Measurements from ENCODE around the gene CYP2D6.
"Not testable (repeated sequence)": the region's sequence is repeated elsewhere in the genome, so short reads cannot be mapped to it uniquely, and the experiment has no call there.

CYP2D6 gene

GRCh38 chr22:42127606-42128005, 3.0 kb downstream of the CYP2D6 start:
- H3K4me3 ChIP-seq (ENCODE audit: control insufficient read depth, low read depth, low read length), result no peak overlapping the region
- no peak for DNase-seq (ENCODE audit: low read depth)
- no peak for TF ChIP-seq CTCF (IDR thresholded peaks at IDR 0.05; ENCODE audit: control insufficient read depth, insufficient read depth, low read depth, low read length, missing control alignments)

- H3K4me3 ChIP-seq (ENCODE audit: control insufficient read depth, low read depth, low read length); DNase-seq (ENCODE audit: low read depth): not testable (repeated sequence)
Observed at GRCh38 chr22:42123529-42123928, 7.1 kb downstream of the CYP2D6 start.

GRCh38 chr22:42120231-42121021, 10.2 kb downstream of the CYP2D6 start:
- H3K4me3 ChIP-seq (ENCODE audit: control insufficient read depth, low read depth, low read length); DNase-seq (ENCODE audit: low read depth): not testable (repeated sequence)

- TF ChIP-seq CTCF (IDR thresholded peaks at IDR 0.05; ENCODE audit: control insufficient read depth, insufficient read depth, low read depth, low read length, missing control alignments), result no peak
- DNase-seq (ENCODE audit: low read depth), result no peak
- no peak overlapping the region for H3K4me3 ChIP-seq (ENCODE audit: control insufficient read depth, low read depth, low read length)
Observed at GRCh38 chr22:42116848-42117424, 13.7 kb downstream of the CYP2D6 start.

GRCh38 chr22:42115420-42115830, 15.2 kb downstream of the CYP2D6 start:
- not testable (repeated sequence) for DNase-seq (ENCODE audit: low read depth)

GRCh38 chr22:42114721-42115120, 15.9 kb downstream of the CYP2D6 start:
- peak; percentile 48 for TF ChIP-seq CTCF (IDR thresholded peaks at IDR 0.05; ENCODE audit: control insufficient read depth, insufficient read depth, low read depth, low read length, missing control alignments)
- no peak for DNase-seq (ENCODE audit: low read depth)
- H3K4me3 ChIP-seq (ENCODE audit: control insufficient read depth, low read depth, low read length), result no peak overlapping the region

More at GRCh38 chr22:42115420-42115830, 15.2 kb downstream of the CYP2D6 start:
- H3K4me3 ChIP-seq (ENCODE audit: control insufficient read depth, low read depth, low read length), result not testable (repeated sequence)

- H3K4me3 ChIP-seq (ENCODE audit: control insufficient read depth, low read depth, low read length); DNase-seq (ENCODE audit: low read depth): not testable (repeated sequence)
- TF ChIP-seq CTCF (IDR thresholded peaks at IDR 0.05; ENCODE audit: control insufficient read depth, insufficient read depth, low read depth, low read length, missing control alignments), result peak; percentile 20
Observed at GRCh38 chr22:42112793-42113192, 17.8 kb downstream of the CYP2D6 start.

- DNase-seq (ENCODE audit: low read depth), result no peak
- no peak for TF ChIP-seq CTCF (IDR thresholded peaks at IDR 0.05; ENCODE audit: control insufficient read depth, insufficient read depth, low read depth, low read length, missing control alignments)
- no peak overlapping the region for H3K4me3 ChIP-seq (ENCODE audit: control insufficient read depth, low read depth, low read length)
Observed at GRCh38 chr22:42111798-42112197, 18.8 kb downstream of the CYP2D6 start.

Measured in AG09309 (cell line).